ENCODE data around the gene CHRNB2.

The CHRNB2 gene

DNA sequence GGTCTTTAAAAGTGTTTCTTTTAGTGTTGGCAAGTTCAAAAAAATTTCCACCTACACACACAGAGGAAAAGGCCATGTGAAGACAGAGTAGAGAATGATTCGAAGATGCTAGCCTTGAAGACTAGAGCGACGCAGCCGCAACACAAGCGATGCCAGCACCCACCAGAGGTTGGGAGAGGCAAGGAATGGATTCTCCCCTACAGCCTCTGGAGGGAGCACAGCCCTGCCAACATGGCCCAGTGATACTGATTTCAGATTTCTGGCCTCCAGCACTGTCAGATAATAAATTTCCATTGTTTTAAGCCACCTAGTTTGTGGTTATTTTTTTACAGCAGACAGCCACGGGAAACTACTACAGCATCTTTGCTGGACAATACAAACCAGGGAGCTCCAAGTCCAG lies 47.3 kb downstream of the CHRNB2 start:
- DNase-seq: no peak

DNA sequence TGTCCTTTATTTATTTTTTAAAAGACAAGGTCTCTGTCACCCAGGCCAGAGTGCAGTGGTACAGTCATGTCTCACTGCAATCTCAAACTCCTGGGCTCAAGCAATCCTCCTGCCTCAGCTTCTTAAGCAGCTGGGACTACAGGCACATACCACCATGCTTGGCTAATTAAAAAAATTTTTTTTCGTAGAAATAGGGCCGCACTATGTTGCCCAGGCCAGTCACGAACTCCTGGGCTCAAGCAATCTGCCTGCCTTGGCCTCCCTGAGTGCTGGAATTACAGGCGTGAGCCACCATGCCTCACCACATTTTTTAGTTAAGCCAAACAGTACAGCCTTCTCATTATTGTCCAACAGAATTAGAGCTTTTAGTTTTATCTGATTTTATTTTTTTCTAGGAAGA lies 47.8 kb downstream of the CHRNB2 start:
- no peak for DNase-seq

DNA sequence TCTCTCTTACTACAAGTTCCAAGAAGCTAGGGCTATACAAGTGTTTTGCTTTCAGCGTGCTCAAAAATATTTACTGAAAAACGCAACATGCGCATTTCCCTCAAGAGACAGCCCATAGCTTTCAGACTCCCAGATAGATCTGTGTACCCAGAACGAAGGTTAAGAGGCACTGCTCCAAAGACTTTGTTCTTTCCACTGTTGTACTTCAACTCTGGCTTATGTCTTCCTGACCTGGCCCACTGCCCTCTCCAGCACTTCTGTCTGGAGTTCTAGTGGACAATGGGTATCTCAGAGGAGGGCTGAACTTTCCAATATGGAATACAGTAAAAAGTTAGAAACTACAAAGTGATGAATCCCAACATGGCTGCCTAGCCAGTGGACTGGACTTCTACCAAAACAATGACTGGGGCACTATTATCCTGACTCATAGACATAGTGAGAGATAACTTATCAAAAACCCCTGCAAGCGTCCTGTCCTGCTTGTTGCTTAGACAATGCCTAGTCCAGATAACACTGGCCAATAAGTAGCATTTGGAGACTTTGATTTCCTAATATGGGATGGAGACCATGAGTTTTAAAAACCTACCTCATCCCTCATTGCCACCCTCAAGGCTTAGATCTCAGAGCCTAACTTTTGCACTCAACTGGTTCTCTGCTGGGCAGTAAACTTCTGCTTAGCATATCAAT lies 49.2 kb downstream of the CHRNB2 start:
- DNase-seq: no peak

DNA sequence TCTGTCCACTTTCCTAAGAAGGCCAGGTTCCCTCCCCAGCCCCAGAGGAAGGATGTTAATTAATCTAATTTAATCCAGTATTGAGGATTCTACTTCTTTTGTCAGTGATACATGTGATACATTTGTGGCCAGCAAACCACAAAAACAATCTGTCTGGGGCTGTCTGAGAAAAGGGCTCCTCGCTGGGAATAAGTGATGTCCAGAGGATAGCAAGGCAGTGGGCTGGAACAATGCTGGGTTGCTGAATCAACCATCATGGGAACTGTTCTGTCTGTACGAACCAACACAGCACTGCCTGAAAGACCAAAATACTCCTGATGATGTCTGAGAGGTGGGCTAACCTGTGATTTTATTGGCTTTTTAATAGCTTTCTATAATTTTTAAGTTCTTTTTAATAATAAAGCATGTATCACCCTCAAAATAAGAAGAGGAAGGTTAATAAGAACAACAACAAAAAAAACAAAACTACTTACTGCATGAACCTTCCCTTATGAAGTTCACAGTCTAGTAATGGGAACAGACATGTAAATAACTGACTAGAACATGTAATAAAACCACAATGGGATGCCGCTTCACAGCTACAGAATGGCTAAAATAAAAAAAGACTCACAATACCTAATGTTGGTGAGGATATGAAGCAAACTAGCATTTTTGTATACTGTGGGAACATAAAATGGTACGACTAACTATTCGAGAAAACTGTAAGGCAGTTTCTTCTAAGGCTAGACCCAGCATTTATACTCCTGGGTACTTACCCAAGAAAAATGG lies 51.8 kb downstream of the CHRNB2 start:
- DNase-seq: no peak

DNA sequence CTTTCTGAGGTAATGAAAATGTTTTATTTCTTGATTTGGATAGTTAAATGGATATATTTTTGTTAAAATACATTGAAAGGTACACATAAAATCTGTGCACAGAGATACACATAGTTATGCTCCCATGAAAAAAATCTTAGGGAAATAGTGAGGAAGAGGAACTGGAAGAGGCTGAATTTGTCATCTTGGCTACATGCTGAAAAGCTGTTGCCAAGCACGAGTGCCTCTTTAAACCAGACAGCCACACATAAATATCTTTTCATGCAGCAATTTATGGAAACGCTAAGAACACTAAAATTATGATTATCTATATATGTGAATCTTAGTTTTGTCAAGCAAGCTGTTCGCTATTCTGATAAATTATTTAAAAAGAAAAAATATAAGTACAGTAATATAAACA lies 53.2 kb downstream of the CHRNB2 start:
- DNase-seq: no peak

DNA sequence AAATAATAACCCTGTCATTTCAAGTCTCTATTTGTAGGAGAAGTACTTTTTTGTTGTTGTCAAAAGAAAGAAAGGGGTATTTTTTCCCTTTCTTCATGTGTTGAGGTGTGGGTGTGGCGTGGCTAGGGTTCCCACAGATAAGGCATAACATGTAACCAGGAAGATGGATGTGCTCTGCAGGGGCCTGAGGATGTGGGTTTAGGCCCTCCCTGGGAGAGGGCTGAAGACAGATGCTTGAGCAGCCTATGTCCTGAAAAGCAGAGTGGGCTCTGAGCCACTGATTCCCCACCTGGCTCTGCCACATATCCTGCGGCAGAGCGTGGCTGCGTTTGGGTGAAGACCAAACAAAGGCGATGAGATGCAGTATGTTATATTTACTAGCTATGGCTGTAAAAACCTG lies 54.3 kb downstream of the CHRNB2 start:
- no peak for DNase-seq

DNA sequence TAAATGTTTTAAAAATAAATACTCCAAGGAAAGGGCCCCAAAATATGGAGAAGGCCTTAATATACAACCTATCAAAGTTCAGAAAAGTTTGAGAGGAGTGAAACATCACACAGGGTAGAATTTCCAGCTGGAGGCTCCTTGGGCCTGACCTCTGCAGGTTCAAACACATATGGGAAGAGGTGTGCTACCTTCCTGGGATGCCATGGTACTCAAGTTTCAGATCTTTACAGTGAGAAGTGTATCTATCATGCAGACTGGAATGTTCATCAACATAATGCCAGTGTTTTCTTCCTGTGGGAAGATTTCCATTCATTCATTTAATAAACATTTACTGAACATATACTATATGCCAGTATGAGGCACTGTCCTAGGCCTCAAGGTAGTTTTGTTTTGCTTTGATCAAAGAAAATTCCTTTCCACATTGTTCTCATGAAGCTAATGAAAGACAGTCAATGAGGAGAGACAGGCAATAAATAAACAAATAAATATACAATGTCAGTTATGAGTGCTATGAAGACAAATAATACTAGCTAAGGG lies 55.0 kb downstream of the CHRNB2 start:
- no peak for DNase-seq

DNA sequence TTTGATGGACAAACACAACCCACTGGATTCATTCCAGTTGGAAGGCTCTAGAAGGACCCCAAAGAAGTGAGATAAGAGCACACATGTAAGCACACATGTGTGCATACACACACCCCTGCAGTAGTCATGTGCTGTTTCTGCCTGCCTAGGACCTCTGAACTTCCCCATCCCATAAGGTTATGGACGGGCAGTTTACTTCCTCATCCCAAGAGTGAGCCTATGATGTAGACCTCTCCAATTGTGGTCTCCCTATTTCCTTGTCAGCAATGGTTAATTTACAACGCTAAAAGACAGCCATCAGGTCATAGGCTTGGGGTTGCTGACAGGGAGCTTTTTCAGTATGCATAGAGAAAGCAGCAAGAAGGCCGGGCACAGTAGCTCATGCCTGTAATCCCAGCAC lies 55.8 kb downstream of the CHRNB2 start:
- no peak for DNase-seq

DNA sequence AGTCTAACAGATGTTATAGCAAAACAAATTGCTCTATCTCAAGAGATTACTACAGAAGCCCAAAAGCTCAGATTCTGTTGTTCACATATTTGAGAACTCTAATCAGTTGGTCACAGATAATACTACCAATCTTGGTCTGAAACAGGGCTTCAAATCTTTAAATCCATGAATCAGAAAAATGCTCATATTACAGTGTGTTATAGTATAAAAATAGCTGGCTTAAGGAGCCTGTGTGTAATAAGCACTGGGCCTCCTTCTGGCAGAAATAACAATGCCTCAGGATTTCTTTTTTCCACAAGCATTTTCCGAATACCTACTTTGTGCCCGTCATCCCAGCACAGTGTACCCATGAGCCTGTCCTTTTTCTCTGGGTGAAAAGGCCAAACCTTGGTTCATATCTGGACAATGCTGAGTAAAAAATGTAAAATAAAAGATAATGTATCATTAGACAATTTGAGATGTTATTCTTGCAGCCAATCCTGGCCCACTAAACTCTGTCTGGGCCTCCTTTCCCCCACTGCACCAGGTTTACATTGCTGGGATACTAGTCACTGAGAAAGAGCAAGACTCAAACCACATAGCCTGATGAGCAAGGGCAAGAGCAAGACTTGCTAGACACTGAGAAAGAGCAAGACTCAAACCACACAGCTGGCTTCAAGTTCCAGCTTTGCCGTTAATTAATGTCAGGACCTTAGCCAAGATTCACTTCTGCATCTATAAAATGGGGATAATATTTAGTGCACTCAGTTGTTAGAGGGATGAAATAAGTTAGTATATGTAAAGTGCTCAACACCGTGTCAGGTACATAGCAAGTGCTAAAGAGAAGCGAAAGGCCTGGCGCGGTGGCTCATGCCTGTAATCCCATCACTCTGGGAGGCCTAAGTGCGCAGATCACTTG lies 57.4 kb downstream of the CHRNB2 start:
- no peak for DNase-seq

DNA sequence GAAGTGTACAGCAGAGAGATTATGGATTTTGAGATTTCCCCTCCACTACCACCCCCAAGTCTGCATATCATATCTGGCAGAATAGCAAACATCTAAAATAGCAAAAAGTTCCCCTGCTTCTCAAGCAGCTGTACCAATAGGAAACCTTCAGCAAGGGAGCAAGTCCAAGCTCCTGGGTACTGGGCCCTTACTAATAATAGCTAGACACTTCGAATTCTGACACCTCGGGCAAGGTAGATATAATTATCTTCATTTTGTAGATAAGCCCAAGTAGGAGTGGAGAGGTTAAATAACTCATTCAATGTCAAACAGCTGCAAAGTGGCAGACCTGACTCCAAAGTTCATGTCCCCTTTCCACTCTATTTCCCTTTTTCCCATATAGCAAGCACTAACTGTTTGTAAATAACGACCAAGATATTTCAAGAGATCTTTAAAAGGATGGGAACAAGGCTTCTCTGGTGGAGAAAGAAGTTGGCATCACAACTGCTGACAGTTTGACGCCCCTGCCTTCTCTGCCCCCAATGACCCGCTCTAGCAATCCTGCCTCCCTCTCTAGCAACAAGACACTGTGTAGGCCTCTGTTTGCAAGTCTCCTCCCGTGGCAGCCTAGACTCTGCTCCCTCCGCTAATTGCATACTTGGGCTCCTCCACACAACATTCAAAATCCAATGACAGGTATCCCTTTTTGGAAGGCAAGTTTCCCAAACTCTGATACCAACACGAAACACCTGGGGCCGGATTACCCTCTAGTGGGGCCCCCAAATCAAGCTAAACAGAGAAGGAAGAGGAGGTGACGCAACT lies 59.1 kb downstream of the CHRNB2 start:
- DNase-seq: no peak

DNA sequence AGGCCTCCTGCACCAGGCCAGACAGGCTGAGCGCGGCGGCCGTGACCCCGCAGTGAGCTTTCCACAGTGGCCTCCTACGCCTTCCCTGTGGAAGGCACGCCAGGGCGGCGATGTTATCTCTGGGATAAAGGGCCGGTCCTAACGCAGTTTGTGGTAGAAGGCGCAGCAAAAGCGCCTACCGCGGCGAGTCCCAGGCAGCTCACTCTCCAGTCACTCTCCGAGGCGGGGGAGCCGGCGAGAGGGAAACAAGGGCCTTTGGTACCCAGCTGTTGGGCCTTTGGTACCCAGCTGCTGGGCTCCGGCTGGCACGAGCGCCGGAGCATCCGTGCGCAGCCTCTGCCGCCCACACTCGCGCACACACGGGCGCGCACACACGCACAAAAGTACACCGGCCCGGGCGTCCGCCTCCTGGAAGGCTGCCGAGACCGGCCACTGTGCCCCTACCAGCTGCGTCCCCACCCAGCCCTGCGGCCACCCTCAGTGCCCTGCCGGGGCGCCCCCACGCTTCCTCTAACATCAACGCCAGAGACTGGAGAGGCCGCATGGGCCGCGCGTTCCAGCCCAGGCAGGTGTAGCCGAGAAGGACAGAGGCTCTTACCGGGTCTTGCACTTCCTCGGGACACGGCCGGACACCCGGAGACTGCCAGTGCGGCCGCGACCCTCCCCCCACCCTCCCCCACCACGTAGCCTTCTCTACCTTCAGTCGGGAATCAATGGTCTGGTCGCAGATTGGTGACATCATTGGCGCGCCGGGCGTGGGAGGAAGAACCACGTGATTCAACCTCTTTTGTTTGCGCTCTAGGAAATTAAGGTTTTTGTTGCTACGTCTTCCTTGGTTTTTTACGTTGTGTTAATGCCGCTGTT lies 59.9 kb downstream of the CHRNB2 start:
- peak; percentile 94 for DNase-seq

DNA sequence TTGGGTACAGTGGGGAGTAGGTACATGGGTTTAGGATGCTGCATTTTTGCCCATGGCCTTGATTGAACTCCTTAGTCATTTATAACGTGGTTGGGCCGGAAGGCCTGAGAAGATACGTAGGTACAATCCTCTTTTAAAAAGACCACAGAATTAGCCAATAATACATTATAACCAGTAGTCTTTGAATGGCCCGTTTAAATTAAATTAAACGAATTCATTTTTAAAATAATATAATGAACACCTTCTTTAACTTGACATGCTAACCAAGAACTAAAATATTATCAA lies 60.5 kb downstream of the CHRNB2 start:
- DNase-seq: no peak

DNA sequence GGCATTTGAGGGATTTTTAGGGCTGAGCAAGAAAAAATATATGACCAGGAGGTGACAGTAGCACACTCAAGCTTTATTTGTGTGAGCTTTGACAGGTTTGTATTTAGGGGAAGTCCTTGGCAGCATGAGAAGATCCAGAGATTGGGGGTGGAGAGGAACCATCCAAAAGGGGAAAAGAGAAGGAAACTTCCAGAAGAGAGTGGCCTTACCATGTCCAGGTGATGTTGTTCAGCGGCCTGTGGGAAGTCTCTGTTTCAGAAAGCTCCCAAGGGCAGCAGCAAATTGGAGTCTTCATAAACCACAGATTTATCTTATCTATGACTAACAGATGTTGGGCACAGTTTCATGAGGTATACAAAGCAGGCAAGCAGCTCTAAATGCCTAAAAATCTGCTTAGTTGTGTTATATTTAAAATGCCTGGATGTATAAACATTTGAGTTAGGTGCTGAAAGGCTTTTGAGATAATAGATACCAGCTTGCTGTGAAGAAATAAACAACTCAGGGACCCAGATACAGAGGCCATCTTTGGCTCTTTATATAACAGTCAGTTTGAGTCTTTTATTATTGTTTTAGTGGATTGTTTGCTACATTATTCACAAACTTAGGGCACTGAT lies 61.6 kb downstream of the CHRNB2 start:
- DNase-seq: no peak

Data from activated naive CD4-positive, alpha-beta T cell treated with Interleukin-2 at 50 U/mL for 16 hours (primary cell).